Gastroesophageal sphincter (tissue), 3 donors: ENCODE measurements around the gene ZNF516.

Source experiments
- EP300 ChIP-seq: sonication (generic); formaldehyde crosslinking; IDR thresholded peaks from one replicate; pipeline ENCODE4 v1.6.1; 2017; ENCODE audit warnings: antibody characterized with exemption, mild to moderate bottlenecking
- POLR2A ChIP-seq, 2 donors: fragments of 450-650 bp; IDR thresholded peaks; one replicate each; pipeline ENCODE4 v1.6.1; 2017; ENCODE audit warnings: antibody characterized with exemption in 2 of 2, mild to moderate bottlenecking in 2 of 2, moderate library complexity in 1 of 2
- TF ChIP-seq, protein P1 (sequence below), 4 experiments: fragments of 200-600 bp in 2 of 4; fragments of 450-650 bp in 2 of 4; sonication (generic) in 1 of 4; IDR thresholded peaks; one replicate each; pipeline ENCODE4 v1.5.1; 2017 to 2019; ENCODE audit warnings: antibody characterized with exemption in 4 of 4, mild to moderate bottlenecking in 2 of 4, moderate library complexity in 2 of 4

DNA sequence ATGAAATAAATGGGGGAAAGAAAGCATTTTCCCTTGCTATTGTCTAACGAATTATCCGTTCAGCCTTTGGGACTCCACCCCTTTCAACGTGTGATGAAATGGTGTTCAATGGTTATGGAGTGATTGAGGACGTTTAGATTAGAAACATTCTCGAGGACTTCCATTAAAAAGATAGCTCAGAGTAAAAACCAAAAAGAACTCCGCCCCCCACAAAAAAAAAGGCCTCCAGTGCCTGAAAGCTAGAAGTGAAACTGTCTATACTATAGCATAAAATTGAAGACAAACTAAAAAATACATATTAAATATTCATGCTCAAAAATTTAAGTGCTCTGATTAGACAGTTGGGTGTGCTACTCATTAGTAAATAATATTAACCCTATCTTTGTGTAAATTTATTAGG is 3.0 kb upstream of the ZNF516 start:
- TF ChIP-seq EP300: no peak
- TF ChIP-seq, protein P1, sequence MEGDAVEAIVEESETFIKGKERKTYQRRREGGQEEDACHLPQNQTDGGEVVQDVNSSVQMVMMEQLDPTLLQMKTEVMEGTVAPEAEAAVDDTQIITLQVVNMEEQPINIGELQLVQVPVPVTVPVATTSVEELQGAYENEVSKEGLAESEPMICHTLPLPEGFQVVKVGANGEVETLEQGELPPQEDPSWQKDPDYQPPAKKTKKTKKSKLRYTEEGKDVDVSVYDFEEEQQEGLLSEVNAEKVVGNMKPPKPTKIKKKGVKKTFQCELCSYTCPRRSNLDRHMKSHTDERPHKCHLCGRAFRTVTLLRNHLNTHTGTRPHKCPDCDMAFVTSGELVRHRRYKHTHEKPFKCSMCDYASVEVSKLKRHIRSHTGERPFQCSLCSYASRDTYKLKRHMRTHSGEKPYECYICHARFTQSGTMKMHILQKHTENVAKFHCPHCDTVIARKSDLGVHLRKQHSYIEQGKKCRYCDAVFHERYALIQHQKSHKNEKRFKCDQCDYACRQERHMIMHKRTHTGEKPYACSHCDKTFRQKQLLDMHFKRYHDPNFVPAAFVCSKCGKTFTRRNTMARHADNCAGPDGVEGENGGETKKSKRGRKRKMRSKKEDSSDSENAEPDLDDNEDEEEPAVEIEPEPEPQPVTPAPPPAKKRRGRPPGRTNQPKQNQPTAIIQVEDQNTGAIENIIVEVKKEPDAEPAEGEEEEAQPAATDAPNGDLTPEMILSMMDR (IDR thresholded peaks at IDR 0.05): no peak
- TF ChIP-seq POLR2A (IDR thresholded peaks at IDR 0.05): no peak
